AG10803 (cell line): ENCODE results near the gene BRSK1.

Source experiments
- DNase-seq: peaks from one replicate; pipeline ENCODE4 v3.0.0; 2010; ENCODE audit warnings: low read depth
- H3K4me3 ChIP-seq: 2 replicates; pipeline ENCODE4 v1.5.1; 2011; ENCODE audit warnings: mild to moderate bottlenecking, low read length, control low read depth
- CTCF ChIP-seq: conservative IDR thresholded peaks from 2 replicates; pipeline ENCODE4 v1.5.1; 2011; ENCODE audit warnings: mild to moderate bottlenecking, low read length, control low read depth, inconsistent platforms

The BRSK1 gene

GRCh38 chr19:55259540-55260210 lies 24.1 kb upstream of the BRSK1 start:
- DNase-seq = peak; percentile 10
- peak overlapping the region; percentile 65 for H3K4me3 ChIP-seq
- no peak for TF ChIP-seq CTCF

DNA sequence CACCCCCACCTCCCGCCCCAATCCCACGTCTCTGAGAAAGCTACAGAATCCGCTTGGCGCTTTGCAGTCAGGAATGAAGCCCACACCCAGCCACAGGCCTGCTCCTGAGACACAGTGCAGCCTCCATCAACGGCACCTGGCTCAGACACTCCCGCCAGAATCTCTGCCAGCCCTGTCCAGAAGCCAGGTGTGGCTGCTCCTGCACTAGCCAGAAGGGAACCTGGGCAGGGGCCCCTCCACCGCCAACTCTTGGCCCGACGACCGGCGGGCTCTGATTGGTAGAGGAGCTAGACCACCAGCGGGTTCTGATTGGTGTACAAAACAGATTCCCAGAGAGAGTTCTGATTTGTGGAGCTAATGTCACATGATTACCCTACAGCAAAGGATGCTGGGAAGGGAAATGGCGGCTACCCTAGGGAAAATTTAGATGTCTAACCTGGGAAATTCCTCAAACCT lies 22.1 kb upstream of the BRSK1 start:
- no peak for DNase-seq
- H3K4me3 ChIP-seq = no peak overlapping the region
- TF ChIP-seq CTCF = no peak

- DNase-seq = no peak
- no peak for TF ChIP-seq CTCF
- no peak overlapping the region for H3K4me3 ChIP-seq
Observed at GRCh38 chr19:55262359-55262758, 21.4 kb upstream of the BRSK1 start.

- no peak overlapping the region for H3K4me3 ChIP-seq
Observed at GRCh38 chr19:55264531-55264930, 19.3 kb upstream of the BRSK1 start.

DNA sequence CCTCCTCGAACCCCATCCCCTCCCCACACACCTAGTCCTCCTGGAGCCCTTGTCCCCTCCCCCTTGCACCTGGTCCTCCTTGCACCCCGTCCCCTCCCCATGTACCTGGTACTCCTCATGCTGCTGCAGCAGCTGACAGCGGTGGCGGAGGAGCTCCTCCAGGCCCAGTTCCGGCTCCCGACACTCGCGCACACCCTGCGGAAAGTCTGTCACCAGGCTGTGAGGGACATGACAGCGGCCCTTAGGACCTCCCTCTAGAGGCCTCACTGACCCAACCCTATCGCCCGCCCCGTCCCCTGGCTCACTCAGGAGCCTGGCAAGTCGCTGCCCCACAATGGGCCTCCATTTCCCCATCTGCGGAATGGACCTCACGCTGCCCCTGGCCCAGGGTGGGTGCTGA lies 18.6 kb upstream of the BRSK1 start:
- no peak for TF ChIP-seq CTCF
- H3K4me3 ChIP-seq = no peak overlapping the region
- DNase-seq = no peak

More at GRCh38 chr19:55264531-55264930, 19.3 kb upstream of the BRSK1 start:
- TF ChIP-seq CTCF = no peak
- no peak for DNase-seq

- DNase-seq = no peak
- no peak overlapping the region for H3K4me3 ChIP-seq
- no peak for TF ChIP-seq CTCF
Observed at GRCh38 chr19:55265723-55266386, 17.9 kb upstream of the BRSK1 start.

- no peak for DNase-seq
- no peak for TF ChIP-seq CTCF
- no peak overlapping the region for H3K4me3 ChIP-seq
Observed at GRCh38 chr19:55266404-55266803, 17.4 kb upstream of the BRSK1 start.
